GM18870 (cell line): ENCODE results near the gene DTD1.
A peak's percentile ranks its signal among the peaks of the same experiment; 100 is the strongest.
"Not testable (repeated sequence)": the region's sequence is repeated elsewhere in the genome, so short reads cannot be mapped to it uniquely, and the experiment has no call there.

Source experiments
- ATAC-seq: cut with Tn5 transposase; IDR thresholded peaks from one replicate; pipeline ENCODE4 v1.9.1; 2021; ENCODE audit warnings: moderate library complexity; ENCODE audit not compliant: unreplicated experiment

Gene DTD1

GRCh38 chr20:18737140-18737539 lies 149.3 kb downstream of the DTD1 start:
- ATAC-seq = no peak

- no peak for ATAC-seq
Observed at GRCh38 chr20:18738055-18738454, 150.2 kb downstream of the DTD1 start.

GRCh38 chr20:18738888-18739287 lies 151.0 kb downstream of the DTD1 start:
- ATAC-seq = no peak

GRCh38 chr20:18739751-18740166 lies 151.9 kb downstream of the DTD1 start:
- ATAC-seq = no peak

- ATAC-seq = no peak
Observed at GRCh38 chr20:18740726-18741125, 152.9 kb downstream of the DTD1 start.

DNA sequence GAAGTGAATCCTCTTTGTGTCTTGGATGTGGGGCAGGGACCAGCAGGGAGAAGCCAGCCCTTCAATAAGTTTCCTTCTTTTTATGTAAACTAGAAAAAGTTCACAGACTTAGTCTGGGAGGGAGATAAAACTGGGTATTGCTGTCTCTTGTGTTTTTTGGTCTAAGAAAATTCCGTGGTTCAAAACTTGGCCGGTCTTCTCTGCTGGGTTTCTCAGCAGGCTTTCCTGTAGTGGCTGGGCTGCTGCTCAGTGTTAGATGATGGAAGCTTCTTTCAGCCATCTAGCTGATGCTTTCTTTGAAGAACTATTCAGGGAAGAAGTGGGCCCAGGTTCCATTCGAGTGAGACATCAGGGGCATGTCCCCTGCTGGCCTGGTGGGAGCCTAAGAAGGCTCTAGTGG lies 155.0 kb downstream of the DTD1 start:
- no peak for ATAC-seq

DNA sequence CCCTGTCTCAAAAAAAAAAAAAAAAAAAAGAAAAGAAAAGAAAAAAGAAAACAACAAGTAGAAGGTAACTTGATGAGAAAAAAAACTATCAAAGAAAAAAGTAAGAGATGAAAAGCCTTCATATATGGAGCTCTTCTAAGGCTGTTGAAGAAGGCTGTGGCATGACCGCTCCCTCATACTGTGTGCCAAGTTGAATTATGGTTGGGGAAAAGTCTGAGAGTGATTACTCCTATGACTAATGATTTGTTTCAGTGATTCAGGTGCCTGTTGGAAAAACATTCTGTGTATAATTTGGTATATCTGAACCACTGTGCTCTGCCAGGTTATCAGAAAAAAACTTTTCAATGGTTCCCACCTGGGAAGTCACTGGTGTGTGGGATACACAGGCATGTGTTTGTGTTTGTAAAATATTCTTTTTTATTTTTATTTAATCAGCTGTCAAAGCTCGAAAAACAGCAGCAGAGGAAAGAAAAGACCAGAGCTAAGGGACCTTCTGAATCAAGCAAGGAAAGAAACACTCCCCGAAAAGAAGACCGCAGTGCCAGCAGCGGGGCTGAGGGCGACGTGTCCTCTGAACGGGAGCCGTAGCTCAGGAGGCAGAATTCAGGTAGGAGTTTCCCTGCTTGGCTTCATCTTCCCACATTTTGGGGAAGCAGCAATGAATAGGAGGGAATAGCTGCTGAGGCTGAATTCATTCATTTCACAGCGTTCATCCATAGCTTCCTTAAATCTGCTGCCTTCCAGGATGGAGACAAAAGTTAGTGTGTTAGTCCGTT lies 156.0 kb downstream of the DTD1 start:
- no peak for ATAC-seq

DNA sequence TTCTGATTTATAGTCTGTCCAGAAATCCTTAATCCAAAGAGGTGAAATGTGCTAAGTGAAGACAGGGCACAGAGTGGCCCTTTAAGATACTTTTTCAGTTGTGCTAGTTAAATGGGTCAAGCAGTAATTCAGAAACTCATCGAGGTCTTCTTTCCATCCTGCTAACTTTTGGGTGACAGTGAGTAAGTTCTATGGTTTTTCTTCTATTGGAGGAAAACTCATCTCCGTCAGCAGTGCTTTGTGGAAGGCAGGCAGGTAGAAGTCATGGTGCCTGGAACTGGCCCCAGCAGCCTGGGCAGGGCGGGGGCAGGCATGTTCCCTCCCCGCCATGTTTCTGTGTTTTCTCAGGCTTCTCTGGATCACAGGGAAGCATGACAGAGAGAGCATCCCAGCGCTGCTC lies 159.2 kb downstream of the DTD1 start:
- no peak for ATAC-seq

GRCh38 chr20:18748987-18749386 lies 161.1 kb downstream of the DTD1 start:
- no peak for ATAC-seq

- ATAC-seq = no peak
Observed at GRCh38 chr20:18749528-18749927, 161.7 kb downstream of the DTD1 start.

- ATAC-seq = no peak
Observed at GRCh38 chr20:18750735-18751134, 162.9 kb downstream of the DTD1 start.

GRCh38 chr20:18754030-18754652 lies 166.3 kb downstream of the DTD1 start:
- ATAC-seq = peak; percentile 98

DNA sequence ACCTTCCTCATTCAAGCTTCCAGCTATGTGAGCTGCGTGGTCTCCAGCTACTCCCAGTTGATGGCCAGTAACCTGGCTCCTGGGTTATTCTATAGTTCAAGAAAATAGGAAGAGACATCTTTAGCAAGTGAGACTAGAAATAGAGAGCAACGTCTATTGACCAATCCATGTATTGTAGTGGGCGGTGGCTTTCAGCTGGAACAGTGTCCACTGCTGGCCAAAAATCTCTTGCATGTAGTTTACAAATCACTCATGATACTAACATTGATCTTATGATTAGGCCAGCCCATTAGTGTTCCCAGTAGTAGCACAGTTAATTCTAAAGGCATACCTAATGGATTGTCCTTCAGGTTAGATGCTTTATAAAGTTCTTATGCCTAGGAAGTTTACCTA lies 166.8 kb downstream of the DTD1 start:
- ATAC-seq = no peak

GRCh38 chr20:18760852-18761251 lies 173.0 kb downstream of the DTD1 start:
- not testable (repeated sequence) for ATAC-seq

DNA sequence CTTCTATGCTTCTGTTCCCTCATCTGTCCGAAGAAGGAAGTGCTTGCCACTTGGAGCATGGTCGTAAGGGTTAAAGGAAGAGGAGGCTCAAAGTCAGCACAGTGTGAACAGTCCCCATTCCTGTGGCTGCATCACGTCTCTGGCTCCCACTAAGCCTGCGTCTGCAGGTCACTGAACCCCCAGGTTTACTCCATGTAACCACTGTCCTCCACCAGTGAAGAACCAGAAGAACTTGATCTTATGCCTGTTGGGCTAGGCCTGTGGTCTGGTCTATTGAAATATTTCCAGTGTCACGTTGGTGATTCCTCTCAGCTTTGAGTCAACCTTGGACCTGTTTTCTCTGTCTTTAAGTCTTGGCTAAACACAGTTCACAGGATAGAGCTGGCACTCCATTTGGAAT lies 179.8 kb downstream of the DTD1 start:
- ATAC-seq = no peak

DNA sequence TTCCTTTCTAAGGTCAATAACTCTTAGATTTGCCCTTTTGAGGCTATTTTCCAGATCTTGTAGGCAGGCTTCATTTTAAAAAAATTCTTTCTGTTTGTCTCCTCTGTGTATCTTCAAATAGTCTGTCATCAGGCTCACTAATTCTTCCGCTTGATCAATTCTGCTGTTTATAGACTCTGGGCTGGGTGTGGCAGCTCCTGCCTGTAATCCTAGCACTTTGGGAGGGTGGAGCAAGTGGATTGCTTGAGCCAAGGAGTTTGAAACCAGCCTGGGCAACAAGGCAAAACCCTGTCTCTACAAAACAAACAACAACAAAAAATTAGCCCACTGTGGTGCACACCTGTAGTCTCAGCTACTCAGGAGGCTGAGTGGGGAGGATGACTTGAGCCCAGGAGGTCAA lies 185.7 kb downstream of the DTD1 start:
- ATAC-seq = no peak

GRCh38 chr20:18774207-18774606 lies 186.4 kb downstream of the DTD1 start:
- ATAC-seq = no peak

DNA sequence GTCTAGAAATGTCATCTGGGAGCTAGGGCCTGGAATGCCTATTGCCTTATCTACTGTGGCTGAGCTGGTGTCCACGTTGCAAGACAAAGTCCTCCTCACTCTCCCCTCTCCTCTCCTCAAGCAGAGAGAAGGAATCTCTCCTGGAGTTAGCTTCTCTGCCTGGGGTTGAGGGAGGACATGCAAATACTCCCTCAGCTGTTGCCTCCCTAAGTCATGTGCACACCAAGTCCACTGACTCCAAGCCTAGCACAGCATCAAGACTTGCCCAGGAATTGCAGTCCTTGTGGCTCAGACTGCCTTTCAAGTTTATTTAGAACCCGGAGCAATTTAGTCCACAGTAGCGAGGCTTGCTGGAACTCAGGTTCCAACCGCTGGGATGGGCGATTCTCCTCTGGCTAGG lies 187.8 kb downstream of the DTD1 start:
- no peak for ATAC-seq

- no peak for ATAC-seq
Observed at GRCh38 chr20:18778690-18779392, 191.0 kb downstream of the DTD1 start.

GRCh38 chr20:18780385-18781130 lies 192.7 kb downstream of the DTD1 start:
- ATAC-seq = no peak

DNA sequence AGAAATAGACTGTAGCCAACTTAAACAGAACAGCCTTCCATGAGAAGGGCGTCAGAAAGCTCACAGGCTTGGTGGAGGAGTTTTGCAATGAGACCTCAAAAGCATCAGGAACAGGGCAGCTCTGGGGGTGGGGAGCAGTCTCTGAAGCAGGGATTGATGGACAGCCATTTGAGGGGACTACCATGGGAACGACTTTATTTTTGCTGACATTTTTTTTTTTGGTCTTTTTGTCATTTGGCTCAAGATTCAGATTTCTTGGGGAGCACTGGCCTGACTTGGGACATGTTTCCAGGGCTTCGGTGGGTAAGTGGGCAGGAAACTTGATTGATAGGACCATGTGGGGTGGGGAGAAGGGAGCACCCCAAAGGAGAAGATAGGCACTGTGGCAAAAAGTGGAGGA lies 193.7 kb downstream of the DTD1 start:
- no peak for ATAC-seq
